ENCODE data around the gene NACC2.

DNA sequence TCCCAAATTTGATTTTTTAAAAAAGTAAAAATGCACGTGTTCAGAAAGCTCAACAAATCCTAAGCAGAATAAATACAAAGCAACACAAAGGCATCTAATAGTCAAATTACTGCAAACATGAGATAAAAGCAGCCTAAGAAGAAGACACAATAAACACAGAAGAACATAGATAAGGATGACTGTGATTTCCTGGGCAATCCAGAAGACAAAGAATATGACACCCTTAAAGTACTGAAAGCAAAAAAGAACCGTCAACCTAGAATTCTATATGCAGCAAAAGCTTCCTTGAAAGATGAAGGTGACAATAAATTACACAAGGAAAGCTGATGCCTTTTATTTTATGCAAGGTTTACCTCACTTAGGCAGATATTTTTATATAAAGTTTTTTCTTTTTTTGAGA lies 58.2 kb downstream of the NACC2 start:
- TF ChIP-seq, protein P1, sequence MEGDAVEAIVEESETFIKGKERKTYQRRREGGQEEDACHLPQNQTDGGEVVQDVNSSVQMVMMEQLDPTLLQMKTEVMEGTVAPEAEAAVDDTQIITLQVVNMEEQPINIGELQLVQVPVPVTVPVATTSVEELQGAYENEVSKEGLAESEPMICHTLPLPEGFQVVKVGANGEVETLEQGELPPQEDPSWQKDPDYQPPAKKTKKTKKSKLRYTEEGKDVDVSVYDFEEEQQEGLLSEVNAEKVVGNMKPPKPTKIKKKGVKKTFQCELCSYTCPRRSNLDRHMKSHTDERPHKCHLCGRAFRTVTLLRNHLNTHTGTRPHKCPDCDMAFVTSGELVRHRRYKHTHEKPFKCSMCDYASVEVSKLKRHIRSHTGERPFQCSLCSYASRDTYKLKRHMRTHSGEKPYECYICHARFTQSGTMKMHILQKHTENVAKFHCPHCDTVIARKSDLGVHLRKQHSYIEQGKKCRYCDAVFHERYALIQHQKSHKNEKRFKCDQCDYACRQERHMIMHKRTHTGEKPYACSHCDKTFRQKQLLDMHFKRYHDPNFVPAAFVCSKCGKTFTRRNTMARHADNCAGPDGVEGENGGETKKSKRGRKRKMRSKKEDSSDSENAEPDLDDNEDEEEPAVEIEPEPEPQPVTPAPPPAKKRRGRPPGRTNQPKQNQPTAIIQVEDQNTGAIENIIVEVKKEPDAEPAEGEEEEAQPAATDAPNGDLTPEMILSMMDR (IDR thresholded peaks at IDR 0.05) = no peak
- no peak for TF ChIP-seq POLR2A (IDR thresholded peaks at IDR 0.05)

Measured in ovary (tissue), 3 donors.